NCI-H1694 treated with DMSO at 0.1 percent for 48 hours (cell line): ENCODE measurements around the gene TBC1D32.
A peak's percentile ranks its signal among the peaks of the same experiment; 100 is the strongest.
"Not testable (repeated sequence)": the region's sequence is repeated elsewhere in the genome, so short reads cannot be mapped to it uniquely, and the experiment has no call there.

Experiments used
- DNase-seq: peaks from one replicate; lab custom pipeline; 2025; lab: John Stamatoyannopoulos, UW

TBC1D32 gene

GRCh38 chr6:121334299-121335086 lies at the start of gene TBC1D32:
TBC1D32 (minus strand) TSS chr6:121334480; CDS start chr6:121334430, 50 bp downstream.
- DNase-seq = peak; percentile 15

- DNase-seq = no peak
Observed at GRCh38 chr6:121383478-121383877, 49.2 kb upstream of the TBC1D32 start.

GRCh38 chr6:121382467-121383121 lies 48.3 kb upstream of the TBC1D32 start:
- no peak for DNase-seq

- DNase-seq = no peak
Observed at GRCh38 chr6:121376411-121376810, 42.1 kb upstream of the TBC1D32 start.

- DNase-seq = not testable (repeated sequence)
Observed at GRCh38 chr6:121374219-121374618, 39.9 kb upstream of the TBC1D32 start.

- DNase-seq = no peak
Observed at GRCh38 chr6:121365536-121366521, 31.5 kb upstream of the TBC1D32 start.

- no peak for DNase-seq
Observed at GRCh38 chr6:121356575-121356974, 22.3 kb upstream of the TBC1D32 start.

GRCh38 chr6:121354764-121355163 lies 20.5 kb upstream of the TBC1D32 start:
- no peak for DNase-seq

- no peak for DNase-seq
Observed at GRCh38 chr6:121352941-121353340, 18.7 kb upstream of the TBC1D32 start.

- DNase-seq = no peak
Observed at GRCh38 chr6:121351916-121352315, 17.6 kb upstream of the TBC1D32 start.

- no peak for DNase-seq
Observed at GRCh38 chr6:121349596-121349995, 15.3 kb upstream of the TBC1D32 start.

GRCh38 chr6:121347484-121347883 lies 13.2 kb upstream of the TBC1D32 start:
- DNase-seq = no peak

- no peak for DNase-seq
Observed at GRCh38 chr6:121344539-121344938, 10.3 kb upstream of the TBC1D32 start.

GRCh38 chr6:121339639-121340226 lies 5.5 kb upstream of the TBC1D32 start:
- DNase-seq = no peak

GRCh38 chr6:121338956-121339355 lies 4.7 kb upstream of the TBC1D32 start:
- no peak for DNase-seq

- DNase-seq = no peak
Observed at GRCh38 chr6:121338366-121338765, 4.1 kb upstream of the TBC1D32 start.

GRCh38 chr6:121335087-121336008 lies 1.1 kb upstream of the TBC1D32 start:
- no peak for DNase-seq

GRCh38 chr6:121333694-121334093 lies 586 bp downstream of the TBC1D32 start:
- DNase-seq = not testable (repeated sequence)

- DNase-seq = no peak
Observed at GRCh38 chr6:121333196-121333595, 1.1 kb downstream of the TBC1D32 start.

- no peak for DNase-seq
Observed at GRCh38 chr6:121330516-121330915, 3.8 kb downstream of the TBC1D32 start.

GRCh38 chr6:121321282-121321681 lies 13.0 kb downstream of the TBC1D32 start:
- no peak for DNase-seq
